ENCODE results near the gene BEST3. TPM values are rescaled to one million over a fixed set of nuclear protein-coding genes. Genes with fewer than 3 reads are reported as not detected.

The BEST3 gene
- total RNA-seq, 4 donors from 2014 or later = not detected

DNA sequence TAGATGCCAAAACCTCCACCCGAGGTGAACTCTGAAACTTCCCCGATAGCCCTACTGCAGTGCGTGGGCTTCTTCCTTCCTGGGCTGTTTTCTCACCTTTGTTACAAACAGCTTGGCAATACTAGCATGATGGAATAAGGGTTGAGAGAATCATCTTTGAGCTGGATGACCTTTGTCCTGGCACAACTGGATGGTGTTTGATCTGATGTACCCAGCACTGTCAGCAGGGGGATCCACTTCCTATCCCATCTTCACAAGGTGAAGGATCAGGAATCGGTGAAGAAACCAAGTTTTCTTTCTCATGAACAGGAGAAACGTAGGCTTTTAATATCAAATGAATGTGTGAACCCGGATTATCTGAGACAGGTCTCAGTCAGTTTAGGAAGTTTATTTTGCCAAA is 68.9 kb downstream of the BEST3 start:
- Histone ChIP-seq H3K4me1 (no peaks in the 10 kb centered on the region), H3K4me3 (no peak overlapping the region), H3K36me3 (no peaks in the 10 kb centered on the region), H3K27me3 (peaks cover 0 to 6% (median 0%) of the 10 kb centered on the region in 4 donors), H3K27ac (no peak overlapping the region), H3K9me3 (no peaks in the 10 kb centered on the region)
- intact Hi-C loops (cut with DNase I) = no loop called here
- no peak for DNase-seq
- WGBS, 2 donors = 69 to 76% methylated on average over 5 to 6 of the region's 6 CpGs
- no peak for TF ChIP-seq POLR2A (IDR thresholded peaks at IDR 0.05)
- TF ChIP-seq, protein P1, sequence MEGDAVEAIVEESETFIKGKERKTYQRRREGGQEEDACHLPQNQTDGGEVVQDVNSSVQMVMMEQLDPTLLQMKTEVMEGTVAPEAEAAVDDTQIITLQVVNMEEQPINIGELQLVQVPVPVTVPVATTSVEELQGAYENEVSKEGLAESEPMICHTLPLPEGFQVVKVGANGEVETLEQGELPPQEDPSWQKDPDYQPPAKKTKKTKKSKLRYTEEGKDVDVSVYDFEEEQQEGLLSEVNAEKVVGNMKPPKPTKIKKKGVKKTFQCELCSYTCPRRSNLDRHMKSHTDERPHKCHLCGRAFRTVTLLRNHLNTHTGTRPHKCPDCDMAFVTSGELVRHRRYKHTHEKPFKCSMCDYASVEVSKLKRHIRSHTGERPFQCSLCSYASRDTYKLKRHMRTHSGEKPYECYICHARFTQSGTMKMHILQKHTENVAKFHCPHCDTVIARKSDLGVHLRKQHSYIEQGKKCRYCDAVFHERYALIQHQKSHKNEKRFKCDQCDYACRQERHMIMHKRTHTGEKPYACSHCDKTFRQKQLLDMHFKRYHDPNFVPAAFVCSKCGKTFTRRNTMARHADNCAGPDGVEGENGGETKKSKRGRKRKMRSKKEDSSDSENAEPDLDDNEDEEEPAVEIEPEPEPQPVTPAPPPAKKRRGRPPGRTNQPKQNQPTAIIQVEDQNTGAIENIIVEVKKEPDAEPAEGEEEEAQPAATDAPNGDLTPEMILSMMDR (IDR thresholded peaks at IDR 0.05) = no peak

DNA sequence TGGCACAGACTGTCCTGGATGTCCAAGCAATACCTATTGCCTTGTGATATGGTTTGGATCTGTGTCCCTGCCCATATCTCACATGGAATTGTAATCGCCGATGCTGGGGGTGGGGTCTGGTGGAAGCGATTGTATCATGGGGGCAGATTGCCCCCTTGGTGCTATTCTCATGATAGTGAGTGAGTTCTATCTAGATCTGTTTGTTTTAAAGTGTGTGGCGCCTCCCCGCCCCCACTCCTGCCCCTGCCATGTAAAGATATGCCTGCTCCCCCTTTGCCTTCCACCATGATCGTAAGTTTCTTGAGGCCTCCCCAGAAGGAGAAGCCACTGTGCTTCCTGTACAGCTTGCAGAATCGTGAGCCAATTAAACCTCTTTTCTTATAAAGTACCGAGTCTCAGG is 71.6 kb downstream of the BEST3 start:
- Histone ChIP-seq H3K27me3 (peaks cover 0 to 11% (median 0%) of the 10 kb centered on the region in 4 donors), H3K36me3 (no peaks in the 10 kb centered on the region), H3K9me3 (no peaks in the 10 kb centered on the region), H3K4me3 (no peak overlapping the region), H3K4me1 (no peaks in the 10 kb centered on the region), H3K27ac (no peak overlapping the region)
- TF ChIP-seq, protein P1 (IDR thresholded peaks at IDR 0.05) = no peak
- TF ChIP-seq POLR2A (IDR thresholded peaks at IDR 0.05) = no peak
- DNase-seq = no peak
- WGBS, 2 donors = 50 to 92% methylated on average over 5 to 8 of the region's 8 CpGs
- intact Hi-C loops (cut with DNase I) = no loop called here

GRCh38 chr12:69623970-69624369 is 75.1 kb downstream of the BEST3 start:
- TF ChIP-seq, protein P1 (IDR thresholded peaks at IDR 0.05) = no peak
- no peak for TF ChIP-seq POLR2A (IDR thresholded peaks at IDR 0.05)
- H3K36me3 ChIP-seq = no peaks in the 10 kb centered on the region
- no peak overlapping the region for H3K27ac ChIP-seq
- 84% methylated on average over 8 to 13 of the region's 13 CpGs for WGBS, 2 donors
- DNase-seq = no peak
- H3K4me3 ChIP-seq = no peak overlapping the region
- H3K4me1 ChIP-seq = no peaks in the 10 kb centered on the region
- H3K27me3 ChIP-seq = peaks cover 0 to 11% (median 0%) of the 10 kb centered on the region in 4 donors
- no peaks in the 10 kb centered on the region for H3K9me3 ChIP-seq
- intact Hi-C loops (cut with DNase I) = no loop called here

DNA sequence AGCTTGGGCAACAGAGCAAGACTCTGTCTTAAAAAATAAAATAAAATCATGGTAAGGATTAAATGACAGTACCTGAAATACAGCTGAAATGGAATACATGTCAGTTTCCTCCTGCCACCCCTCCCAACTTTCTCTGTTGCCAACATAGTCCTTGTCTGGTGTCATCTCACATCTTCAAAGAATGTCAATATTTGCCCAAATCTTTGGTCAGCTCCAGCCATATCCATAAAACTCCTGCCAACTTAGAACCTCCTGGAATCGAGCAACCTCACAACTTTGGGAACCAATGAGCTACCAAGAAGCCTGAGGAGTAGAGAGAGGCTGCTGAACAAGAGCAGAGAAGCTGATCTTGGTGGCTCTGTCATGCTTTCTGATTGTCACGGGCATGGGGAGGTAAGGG is 77.6 kb downstream of the BEST3 start:
- intact Hi-C loops (cut with DNase I) = no loop called here
- H3K27ac ChIP-seq = no peak overlapping the region
- no peaks in the 10 kb centered on the region for H3K9me3 ChIP-seq
- TF ChIP-seq POLR2A (IDR thresholded peaks at IDR 0.05) = no peak
- TF ChIP-seq, protein P1 (IDR thresholded peaks at IDR 0.05) = no peak
- H3K27me3 ChIP-seq = peaks cover 0 to 15% (median 0%) of the 10 kb centered on the region in 4 donors
- no peaks in the 10 kb centered on the region for H3K36me3 ChIP-seq
- DNase-seq = no peak
- no peak overlapping the region for H3K4me3 ChIP-seq
- H3K4me1 ChIP-seq = no peaks in the 10 kb centered on the region
- 60% methylated on average over 1 of the region's 2 CpGs; no CpG with 5 or more reads in 1 of the 2 donors for WGBS, 2 donors

GRCh38 chr12:69620921-69621320 is 78.2 kb downstream of the BEST3 start:
- Histone ChIP-seq H3K27me3 (peaks cover 0 to 14% (median 0%) of the 10 kb centered on the region in 4 donors), H3K27ac (no peak overlapping the region), H3K9me3 (no peaks in the 10 kb centered on the region), H3K4me3 (no peak overlapping the region), H3K4me1 (no peaks in the 10 kb centered on the region), H3K36me3 (no peaks in the 10 kb centered on the region)
- intact Hi-C loops (cut with DNase I) = no loop called here
- DNase-seq = no peak
- TF ChIP-seq POLR2A (IDR thresholded peaks at IDR 0.05) = no peak
- TF ChIP-seq, protein P1 (IDR thresholded peaks at IDR 0.05) = no peak
- 92 to 94% methylated on average over 2 of the region's 2 CpGs for WGBS, 2 donors

Measured in esophagus squamous epithelium (tissue), 5 donors.